Stimulated activated CD4-positive, alpha-beta T cell treated with anti-CD3 and anti-CD28 coated beads, TNF-alpha, amount 100 ng/mL, for 4 hours (primary cell): ENCODE measurements around the gene SNAI3.

Source experiments
- DNase-seq, 3 experiments: peaks; one replicate each; pipeline ENCODE4 v3.0.0-alpha.2; 2020; ENCODE audit warnings: low read depth in 3 of 3

The SNAI3 gene

DNA sequence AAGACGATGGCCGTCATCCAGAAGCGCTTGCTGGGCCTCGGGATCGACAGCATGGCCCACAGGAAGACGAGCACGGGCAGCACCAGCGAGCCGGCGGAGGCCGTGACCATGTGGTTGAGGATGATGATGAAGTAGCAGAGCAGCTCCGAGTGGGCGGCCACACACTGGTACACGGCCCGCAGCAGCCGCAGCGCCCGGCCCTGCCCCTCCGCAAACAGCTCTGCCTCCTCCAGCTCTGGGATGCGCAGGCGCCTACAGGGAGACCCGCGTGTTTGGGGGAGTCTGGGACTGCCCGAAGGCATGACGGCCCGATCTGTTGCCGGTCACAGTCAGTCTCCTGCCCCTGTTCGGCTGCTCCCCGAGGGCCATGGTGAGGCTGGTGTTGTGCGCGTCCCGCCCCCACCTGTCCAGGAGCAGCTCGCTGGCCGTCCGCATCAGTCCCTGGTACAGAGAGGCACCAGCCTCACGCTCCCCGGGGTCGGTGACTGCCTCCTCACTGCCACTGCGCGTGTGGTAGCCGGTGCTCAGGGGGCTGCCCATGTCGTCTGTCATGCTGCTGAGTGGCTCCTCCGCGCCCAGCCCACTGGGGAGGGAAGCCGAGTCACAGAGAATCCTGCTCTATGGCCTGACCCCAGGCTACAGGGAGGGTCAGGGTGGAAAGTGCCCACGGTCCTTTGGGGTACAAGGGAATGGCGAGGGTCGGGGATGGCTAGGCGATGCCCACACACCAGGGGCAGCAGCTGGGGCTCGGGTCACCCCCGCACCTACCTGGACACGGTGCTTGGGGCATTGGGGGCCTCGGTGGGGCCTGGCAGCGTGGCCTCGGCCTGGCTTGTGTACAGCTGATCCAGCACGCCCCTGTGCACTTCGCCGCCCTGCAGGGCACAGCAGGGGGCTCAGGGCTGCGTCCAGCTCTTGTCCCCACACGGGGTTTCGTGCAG, 35.8 kb upstream of the SNAI3 start:
- DNase-seq, result no peak

DNA sequence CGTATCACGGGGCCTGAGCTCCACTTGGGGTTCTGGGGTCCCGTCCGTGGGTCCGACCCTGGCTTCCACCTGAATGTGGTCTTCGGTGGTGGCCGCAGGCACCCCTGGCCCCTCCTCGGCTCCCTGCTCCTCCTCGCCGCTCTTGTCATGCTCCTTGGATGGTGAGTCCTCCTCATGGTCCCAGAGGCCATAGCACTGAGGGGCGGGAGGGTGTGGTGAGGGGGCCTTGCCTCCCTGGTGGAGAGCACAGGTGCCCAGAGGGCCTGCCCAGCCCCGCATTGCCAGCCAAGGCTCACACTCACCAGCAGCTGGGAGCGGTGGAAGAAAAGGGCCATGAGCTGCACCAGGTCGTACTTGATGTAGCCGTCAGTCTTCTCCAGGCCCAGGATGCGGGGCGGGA, 34.9 kb upstream of the SNAI3 start:
- DNase-seq, result no peak

DNA sequence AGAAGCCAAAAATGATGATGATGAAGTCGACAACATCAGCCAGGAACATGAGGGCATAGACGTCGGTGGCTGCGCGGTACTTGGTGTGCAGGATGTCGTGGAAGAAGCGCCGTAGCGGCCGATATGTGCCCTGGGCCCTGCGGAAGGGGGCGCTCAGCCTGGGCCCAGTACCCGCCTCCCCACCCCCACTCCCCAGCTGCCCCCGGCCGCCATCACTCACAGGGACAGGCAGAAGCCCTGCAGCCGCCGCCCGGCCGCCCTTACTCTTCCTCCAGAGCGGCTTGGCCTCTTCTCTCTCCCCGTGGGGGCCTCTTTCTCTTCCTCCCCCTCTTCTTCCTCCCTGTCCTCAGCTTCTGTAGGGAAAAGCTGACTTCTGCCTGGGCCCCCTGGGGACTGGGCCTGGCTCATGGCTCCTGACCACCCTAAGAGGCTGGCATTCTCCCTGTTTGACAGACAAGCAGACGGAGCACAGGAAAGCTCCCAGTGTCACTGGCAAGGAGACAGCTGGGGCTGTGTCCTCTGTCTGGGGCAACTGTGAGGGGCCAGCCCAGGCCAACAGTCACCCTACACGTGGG, 34.2 kb upstream of the SNAI3 start:
- no peak for DNase-seq

- DNase-seq, result no peak
Observed at GRCh38 chr16:88719933-88720296, 33.6 kb upstream of the SNAI3 start.

GRCh38 chr16:88719267-88719932, 33.1 kb upstream of the SNAI3 start:
- no peak for DNase-seq

DNA sequence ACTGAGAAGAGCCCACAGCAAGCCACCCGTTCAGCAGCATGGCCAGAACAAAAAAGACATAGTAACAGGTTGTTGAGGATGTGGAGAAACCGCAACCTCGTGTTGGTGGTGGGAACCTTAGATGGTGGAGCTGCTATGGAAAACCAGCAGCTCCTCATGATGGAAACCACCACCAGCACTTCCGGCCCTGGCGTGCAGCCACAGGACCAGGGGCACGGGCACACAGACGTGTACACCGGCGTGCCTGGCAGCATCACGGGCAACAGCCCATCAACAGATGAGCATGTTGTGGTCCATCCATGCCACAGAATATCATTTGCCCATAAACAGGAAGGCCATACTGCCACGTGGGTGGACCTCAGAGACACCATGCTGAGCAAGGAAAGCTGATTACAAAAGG, 31.9 kb upstream of the SNAI3 start:
- DNase-seq, result no peak

DNA sequence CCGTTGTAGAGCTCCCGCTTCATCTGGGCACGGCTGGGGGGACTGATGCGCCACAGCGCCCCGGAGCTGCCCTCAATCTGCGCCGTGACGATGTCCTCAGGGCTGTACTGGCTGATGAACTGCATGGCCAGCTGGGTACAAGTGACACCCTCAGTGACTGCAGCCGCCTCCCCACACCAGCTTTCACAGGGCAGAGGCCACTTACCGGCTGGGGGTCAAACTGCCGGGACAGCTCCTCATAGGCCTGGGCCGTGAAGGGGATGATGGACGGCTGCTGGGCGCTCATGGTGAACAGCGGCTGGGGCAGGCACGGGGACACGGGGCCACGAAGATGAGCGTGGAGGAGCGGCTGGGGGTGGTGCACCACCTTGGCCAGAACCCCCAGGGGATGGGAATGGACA, 30.3 kb upstream of the SNAI3 start:
- no peak for DNase-seq

DNA sequence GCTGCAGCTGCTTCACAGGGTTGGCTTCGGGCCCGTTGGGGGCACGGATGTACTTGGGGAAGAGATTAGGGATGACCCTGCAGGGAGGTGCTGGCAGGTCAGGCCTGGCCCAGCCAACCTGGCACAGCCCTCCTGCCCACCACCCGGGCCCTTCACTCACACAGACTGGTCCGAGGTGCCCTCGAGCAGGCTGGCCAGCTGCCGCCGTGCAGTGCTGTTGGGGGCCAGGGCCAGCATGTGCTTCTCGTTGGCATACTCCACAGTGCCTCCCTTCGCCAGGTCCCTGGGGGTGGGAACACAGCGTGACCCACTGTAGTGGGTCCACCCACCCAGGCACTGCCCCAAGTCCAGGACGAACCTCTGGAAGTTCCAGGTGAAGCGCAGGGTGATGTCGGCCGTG, 29.9 kb upstream of the SNAI3 start:
- DNase-seq, result no peak

- no peak for DNase-seq
Observed at GRCh38 chr16:88715312-88716190, 29.2 kb upstream of the SNAI3 start.

- DNase-seq, result no peak
Observed at GRCh38 chr16:88714420-88715302, 28.4 kb upstream of the SNAI3 start.

DNA sequence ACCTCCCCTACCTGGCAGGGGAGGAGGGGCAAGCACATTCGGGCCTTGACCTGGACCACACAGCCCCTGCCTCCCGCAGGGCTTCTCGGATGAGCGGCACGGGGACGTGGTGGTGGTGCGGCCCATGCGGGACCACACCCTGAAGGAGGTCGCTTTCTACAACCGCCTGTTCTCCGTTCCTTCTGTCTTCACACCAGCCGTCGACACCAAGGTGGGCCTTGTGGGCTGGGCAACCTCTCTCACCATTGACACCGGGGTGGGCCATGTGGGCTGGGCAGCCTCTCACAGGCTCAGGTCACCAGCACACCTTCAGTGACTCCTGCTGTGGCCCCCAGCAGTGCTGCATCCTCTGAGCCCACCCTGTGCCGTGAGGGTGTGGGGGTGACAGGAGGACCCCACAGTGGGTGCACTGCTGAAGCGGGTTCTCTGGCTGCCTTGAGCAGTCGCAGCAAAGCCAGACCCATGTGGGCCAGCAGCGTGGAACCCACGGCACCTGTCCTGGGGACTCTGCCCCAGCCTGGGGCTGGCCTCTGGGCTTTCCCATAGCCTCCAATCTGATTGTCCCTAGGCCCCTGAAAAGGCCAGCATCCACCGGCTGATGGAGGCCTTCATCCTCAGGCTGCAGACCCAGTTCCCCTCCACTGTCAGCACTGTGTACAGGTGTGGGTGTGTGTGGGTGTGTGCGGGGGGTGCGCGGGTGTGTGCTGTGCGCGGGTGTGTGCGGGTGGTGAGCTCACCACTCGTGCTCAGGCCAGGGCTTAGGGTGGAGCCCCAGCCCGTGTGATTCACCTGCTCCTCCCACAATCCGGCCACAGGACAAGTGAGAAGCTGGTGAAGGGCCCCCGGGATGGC, 27.5 kb upstream of the SNAI3 start:
- DNase-seq, result no peak

- no peak for DNase-seq
Observed at GRCh38 chr16:88713054-88713453, 26.7 kb upstream of the SNAI3 start.

GRCh38 chr16:88712362-88712979, 26.2 kb upstream of the SNAI3 start:
- no peak for DNase-seq

DNA sequence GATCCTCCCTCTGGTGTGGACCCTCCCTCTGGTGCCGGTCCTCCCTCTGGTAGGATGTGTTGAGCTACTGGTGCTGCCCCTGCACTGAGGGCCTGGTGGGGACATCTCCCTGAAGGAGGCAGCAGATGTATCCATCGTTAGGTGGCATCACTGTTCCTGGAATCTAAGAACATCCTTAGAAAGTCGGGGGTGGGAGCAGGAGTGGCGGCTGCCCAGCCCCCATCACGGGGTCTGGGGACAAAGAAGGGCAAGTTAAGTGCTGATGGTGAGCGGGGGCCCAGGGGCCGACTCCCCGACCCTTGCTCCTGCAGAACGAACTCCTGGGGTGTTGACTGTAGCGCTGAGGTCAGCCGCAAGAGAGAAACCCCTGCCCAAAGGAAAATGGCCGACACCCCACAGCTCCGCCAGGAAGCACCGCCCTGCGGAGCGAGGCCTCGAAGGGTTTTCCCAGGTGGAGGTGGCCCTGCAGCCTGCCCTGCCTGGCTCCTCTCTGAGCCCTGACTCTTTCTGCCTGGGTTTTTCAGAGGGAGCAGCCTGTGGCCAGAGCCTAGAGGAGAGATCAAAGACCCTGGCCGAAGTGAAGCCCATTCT, 25.5 kb upstream of the SNAI3 start:
- DNase-seq, result no peak

GRCh38 chr16:88710556-88710955, 24.2 kb upstream of the SNAI3 start:
- DNase-seq, result no peak

DNA sequence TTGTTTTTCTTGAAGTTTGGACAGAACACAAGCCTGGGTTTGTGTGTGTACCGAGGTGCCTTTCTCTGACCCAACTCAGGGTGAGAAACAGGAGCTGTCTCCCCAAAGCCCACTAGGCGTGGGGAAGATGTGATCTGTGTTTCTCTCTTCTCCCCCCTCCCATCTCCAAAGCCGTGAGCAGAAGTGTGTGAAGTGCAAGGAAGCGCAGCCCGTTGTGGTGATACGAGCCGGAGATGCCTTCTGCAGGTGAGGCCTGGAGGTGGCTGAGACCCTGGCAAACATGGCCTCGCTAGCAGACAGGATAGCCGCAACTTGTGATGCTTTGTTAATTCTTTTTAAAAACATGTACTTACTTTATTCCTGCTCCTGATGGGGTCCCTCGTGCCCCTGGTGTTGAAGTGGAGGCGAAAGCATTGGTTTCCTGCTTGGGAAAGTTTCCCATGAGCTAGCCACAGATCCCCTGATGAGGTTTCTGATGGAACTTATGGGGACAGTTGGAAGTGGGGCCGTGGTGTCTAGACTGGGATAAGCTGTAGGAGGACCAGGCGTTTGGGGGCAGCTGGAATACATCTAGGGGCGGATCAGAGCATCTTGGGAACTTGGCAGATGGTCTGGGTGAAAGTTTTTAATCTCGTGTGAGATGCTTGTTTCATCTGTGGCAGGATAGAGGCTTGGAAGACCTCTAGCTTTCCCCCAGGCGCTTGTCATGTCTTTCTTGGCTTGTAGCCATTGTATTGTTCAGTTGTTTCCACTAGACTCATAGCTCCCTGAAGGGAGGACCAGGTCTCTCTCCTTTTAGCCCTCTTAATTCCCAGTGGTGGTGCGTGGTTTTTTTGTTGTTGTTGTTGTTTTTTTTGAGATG, 20.9 kb upstream of the SNAI3 start:
- no peak for DNase-seq

- DNase-seq, result peak; percentile 84 to 91 (median 87)
Observed at GRCh38 chr16:88706229-88706964, 20.1 kb upstream of the SNAI3 start, which contains the start of the genes CTU2 and RNF166. TSS of gene CTU2 (plus strand) at chr16:88706503. CDS start at chr16:88706531, 28 bp downstream. TSS of gene RNF166 (minus strand) at chr16:88706408. CDS start at chr16:88706325, 83 bp downstream.
